Mesenchymal stem cell (in vitro differentiated cells and primary cell): ENCODE measurements around the gene FURIN.

ENCODE experiments used
- DNase-seq: peaks from one replicate; pipeline ENCODE4 v3.0.0-alpha.2; 2013
- H2AFZ ChIP-seq: one replicate; pipeline ENCODE4 v1.6.1; 2013; ENCODE audit warnings: low read depth, mild to moderate bottlenecking, control low read depth, inconsistent platforms, low read length, moderate library complexity
- H2AK5ac ChIP-seq: 2 replicates; pipeline ENCODE4 v1.6.1; 2013; ENCODE audit warnings: low read length, moderate library complexity, mild to moderate bottlenecking, inconsistent platforms; ENCODE audit not compliant: severe bottlenecking
- H2BK120ac ChIP-seq: one replicate; pipeline ENCODE4 v1.6.1; 2013; ENCODE audit warnings: low read depth, mild to moderate bottlenecking, inconsistent platforms, low read length, moderate library complexity
- H2BK12ac ChIP-seq, 2 experiments: one replicate each; pipeline ENCODE4 v1.6.1; 2013; ENCODE audit warnings: inconsistent platforms in 2 of 2, low read length in 2 of 2, mild to moderate bottlenecking in 2 of 2, moderate library complexity in 2 of 2, control low read depth in 1 of 2
- H2BK15ac ChIP-seq: one replicate; pipeline ENCODE4 v1.6.1; 2013; ENCODE audit warnings: mild to moderate bottlenecking, low read depth, inconsistent platforms; ENCODE audit not compliant: poor library complexity, severe bottlenecking
- H2BK5ac ChIP-seq: 2 replicates; pipeline ENCODE4 v1.6.1; 2013; ENCODE audit warnings: low read depth, mild to moderate bottlenecking, low read length, control low read depth, inconsistent platforms; ENCODE audit not compliant: poor library complexity, severe bottlenecking
- H3K14ac ChIP-seq, 2 experiments: one replicate each; pipeline ENCODE4 v1.6.1; 2013; ENCODE audit warnings: inconsistent platforms in 2 of 2, low read length in 2 of 2, control low read depth in 1 of 2, mild to moderate bottlenecking in 1 of 2, moderate library complexity in 1 of 2
- H3K18ac ChIP-seq, 2 experiments: one replicate each; pipeline ENCODE4 v1.6.1; 2013; ENCODE audit warnings: inconsistent platforms in 2 of 2, low read length in 2 of 2, control low read depth in 1 of 2, low read depth in 1 of 2, mild to moderate bottlenecking in 1 of 2
- H3K23ac ChIP-seq, 2 experiments: one replicate each; pipeline ENCODE4 v1.6.1; 2013; ENCODE audit warnings: inconsistent platforms in 2 of 2, low read length in 2 of 2, mild to moderate bottlenecking in 2 of 2, moderate library complexity in 2 of 2, control low read depth in 1 of 2
- H3K27ac ChIP-seq: 2 replicates; pipeline ENCODE4 v1.5.1; 2013; ENCODE audit warnings: mild to moderate bottlenecking, moderate library complexity, low read length, control low read depth, inconsistent platforms; ENCODE audit not compliant: poor library complexity, severe bottlenecking
- H3K27me3 ChIP-seq, 2 experiments: 2 replicates each; pipeline versions ENCODE4 v1.6.1 to v1.7.0; 2013; ENCODE audit warnings: low read length in 2 of 2, mild to moderate bottlenecking in 2 of 2, moderate library complexity in 2 of 2, control low read depth in 1 of 2, inconsistent platforms in 1 of 2; ENCODE audit not compliant: control insufficient read depth in 1 of 2, insufficient read depth in 1 of 2
- H3K36me3 ChIP-seq, 2 experiments: 2 replicates each; pipeline versions ENCODE4 v1.6.1 to v1.7.0; 2013; ENCODE audit warnings: low read length in 2 of 2, control low read depth in 1 of 2, inconsistent platforms in 1 of 2, low read depth in 1 of 2, mild to moderate bottlenecking in 1 of 2; ENCODE audit not compliant: insufficient read depth in 2 of 2, control insufficient read depth in 1 of 2
- H3K4ac ChIP-seq, 2 experiments: one replicate each; pipeline ENCODE4 v1.6.1; 2013; ENCODE audit warnings: inconsistent platforms in 2 of 2, low read length in 2 of 2, mild to moderate bottlenecking in 2 of 2, moderate library complexity in 2 of 2, control low read depth in 1 of 2, low read depth in 1 of 2
- H3K4me1 ChIP-seq: 2 replicates; pipeline ENCODE4 v1.6.1; 2013; ENCODE audit warnings: low read depth, low read length, control low read depth; ENCODE audit not compliant: control insufficient read depth, insufficient read depth
- H3K4me2 ChIP-seq: 2 replicates; pipeline ENCODE4 v1.6.1; 2013; ENCODE audit warnings: low read length, mild to moderate bottlenecking, inconsistent platforms; ENCODE audit not compliant: poor library complexity, severe bottlenecking
- H3K4me3 ChIP-seq, 2 experiments: 2 replicates each; pipeline versions ENCODE4 v1.5.1 to v1.7.0; 2013; ENCODE audit warnings: low read length in 2 of 2, mild to moderate bottlenecking in 2 of 2, control low read depth in 1 of 2, low read depth in 1 of 2; ENCODE audit not compliant: insufficient read depth in 1 of 2
- H3K79me1 ChIP-seq: replicated peaks from 2 replicates; pipeline ENCODE4 v1.6.1; 2013; ENCODE audit warnings: mild to moderate bottlenecking, control low read depth, low read length, inconsistent platforms; ENCODE audit not compliant: poor library complexity, severe bottlenecking
- H3K9ac ChIP-seq: 2 replicates; pipeline ENCODE4 v1.7.0; 2013; ENCODE audit warnings: mild to moderate bottlenecking, low read length, moderate library complexity
- H3K9me3 ChIP-seq: 2 replicates; pipeline ENCODE4 v1.7.0; 2013; ENCODE audit warnings: mild to moderate bottlenecking, low read length; ENCODE audit not compliant: control insufficient read depth
- H4K8ac ChIP-seq: one replicate; pipeline ENCODE4 v1.6.1; 2013; ENCODE audit warnings: inconsistent platforms, mild to moderate bottlenecking, low read length, moderate library complexity
- H4K91ac ChIP-seq: one replicate; pipeline ENCODE4 v1.6.1; 2013; ENCODE audit warnings: mild to moderate bottlenecking, low read length, inconsistent platforms
- WGBS: methylation state at CpG from one replicate; pipeline ENCODE4 v1.1.7; 2013; ENCODE audit warnings: mixed read lengths; 5-methylcytosine and 5-hydroxymethylcytosine counted together

Gene FURIN

DNA sequence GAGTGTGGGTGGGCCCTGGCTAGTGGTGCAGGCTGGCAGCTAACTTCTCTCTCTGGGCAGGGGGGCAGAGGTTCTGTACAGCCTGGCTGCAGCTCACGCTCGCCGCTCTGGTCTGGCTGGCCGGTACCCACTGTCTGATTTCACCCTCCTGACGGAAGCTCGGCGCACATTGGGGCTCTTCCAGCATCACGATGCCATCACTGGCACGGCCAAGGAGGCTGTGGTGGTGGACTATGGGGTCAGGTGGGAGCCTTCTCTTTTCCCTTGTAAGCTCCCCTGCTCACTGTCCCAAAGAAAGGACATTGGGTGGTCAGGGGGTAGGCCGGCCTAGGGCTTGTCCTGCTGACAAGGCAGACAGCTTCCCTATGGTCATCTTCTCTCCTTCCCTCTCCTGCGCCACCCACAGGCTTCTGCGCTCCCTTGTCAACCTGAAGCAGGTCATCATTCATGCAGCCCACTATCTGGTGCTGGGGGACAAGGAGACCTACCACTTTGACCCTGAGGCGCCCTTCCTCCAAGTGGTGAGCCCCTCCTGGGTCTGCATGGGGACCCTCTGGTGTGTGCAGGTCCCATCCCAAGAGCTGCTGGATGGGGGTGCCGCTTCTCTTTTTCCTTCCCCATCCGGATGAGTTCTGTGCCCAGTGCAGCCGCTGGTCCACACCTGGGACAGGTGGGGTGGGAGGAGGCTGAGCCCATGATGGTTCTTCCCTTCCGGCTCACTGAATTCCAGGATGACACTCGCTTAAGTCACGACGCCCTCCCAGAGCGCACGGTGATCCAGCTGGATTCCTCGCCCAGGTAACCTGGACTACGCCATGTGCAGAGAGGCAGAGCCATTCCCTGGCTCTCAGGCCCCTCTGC is 42.3 kb downstream of the FURIN start:
- Histone ChIP-seq H3K27ac (no peak overlapping the region), H2BK5ac (no peak overlapping the region), H3K14ac (no peak overlapping the region), H2BK12ac (no peak overlapping the region), H4K91ac (no peak overlapping the region), H4K8ac (no peak overlapping the region), H3K9ac (no peak overlapping the region), H3K79me1 (no peaks in the 10 kb centered on the region), H2AFZ (no peak overlapping the region), H3K4me3 (no peak overlapping the region), H3K4ac (no peak overlapping the region), H3K27me3 (no peaks in the 10 kb centered on the region), H3K9me3 (no peaks in the 10 kb centered on the region), H2AK5ac (no peak overlapping the region), H2BK15ac (no peak overlapping the region), H3K4me2 (no peak overlapping the region), H3K4me1 (peaks cover 9% of the 10 kb centered on the region), H3K18ac (no peak overlapping the region), H3K36me3 (peaks cover 72 to 79% of the 10 kb centered on the region in 2 experiments), H3K23ac (no peak overlapping the region), H2BK120ac (no peak overlapping the region)
- 97% methylated on average over 24 of the region's 24 CpGs for WGBS
- DNase-seq, result no peak

DNA sequence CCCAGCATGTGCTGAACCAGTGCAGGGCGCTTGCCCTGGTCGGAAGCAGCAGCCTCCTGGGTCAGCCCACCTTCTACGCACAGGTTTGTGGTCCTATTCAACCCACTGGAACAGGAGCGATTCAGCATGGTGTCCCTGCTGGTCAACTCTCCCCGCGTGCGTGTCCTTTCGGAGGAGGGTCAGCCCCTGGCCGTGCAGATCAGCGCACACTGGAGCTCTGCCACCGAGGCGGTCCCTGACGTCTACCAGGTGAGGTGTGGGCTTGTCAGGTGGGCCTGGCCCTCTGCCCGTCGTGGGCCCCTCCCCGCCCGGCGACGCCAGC is 42.9 kb downstream of the FURIN start:
- Histone ChIP-seq H3K36me3 (peaks cover 69 to 79% of the 10 kb centered on the region in 2 experiments), H2BK120ac (no peak overlapping the region), H2AFZ (no peak overlapping the region), H3K9me3 (no peaks in the 10 kb centered on the region), H2AK5ac (no peak overlapping the region), H2BK5ac (no peak overlapping the region), H4K91ac (no peak overlapping the region), H3K27ac (no peak overlapping the region), H3K4ac (no peak overlapping the region), H2BK15ac (no peak overlapping the region), H3K18ac (no peak overlapping the region), H3K14ac (no peak overlapping the region), H4K8ac (no peak overlapping the region), H3K79me1 (no peaks in the 10 kb centered on the region), H2BK12ac (no peak overlapping the region), H3K4me1 (peaks cover 14% of the 10 kb centered on the region), H3K23ac (no peak overlapping the region), H3K27me3 (no peaks in the 10 kb centered on the region), H3K4me2 (no peak overlapping the region), H3K4me3 (no peak overlapping the region), H3K9ac (no peak overlapping the region)
- 92% methylated on average over 19 of the region's 19 CpGs for WGBS
- no peak for DNase-seq

DNA sequence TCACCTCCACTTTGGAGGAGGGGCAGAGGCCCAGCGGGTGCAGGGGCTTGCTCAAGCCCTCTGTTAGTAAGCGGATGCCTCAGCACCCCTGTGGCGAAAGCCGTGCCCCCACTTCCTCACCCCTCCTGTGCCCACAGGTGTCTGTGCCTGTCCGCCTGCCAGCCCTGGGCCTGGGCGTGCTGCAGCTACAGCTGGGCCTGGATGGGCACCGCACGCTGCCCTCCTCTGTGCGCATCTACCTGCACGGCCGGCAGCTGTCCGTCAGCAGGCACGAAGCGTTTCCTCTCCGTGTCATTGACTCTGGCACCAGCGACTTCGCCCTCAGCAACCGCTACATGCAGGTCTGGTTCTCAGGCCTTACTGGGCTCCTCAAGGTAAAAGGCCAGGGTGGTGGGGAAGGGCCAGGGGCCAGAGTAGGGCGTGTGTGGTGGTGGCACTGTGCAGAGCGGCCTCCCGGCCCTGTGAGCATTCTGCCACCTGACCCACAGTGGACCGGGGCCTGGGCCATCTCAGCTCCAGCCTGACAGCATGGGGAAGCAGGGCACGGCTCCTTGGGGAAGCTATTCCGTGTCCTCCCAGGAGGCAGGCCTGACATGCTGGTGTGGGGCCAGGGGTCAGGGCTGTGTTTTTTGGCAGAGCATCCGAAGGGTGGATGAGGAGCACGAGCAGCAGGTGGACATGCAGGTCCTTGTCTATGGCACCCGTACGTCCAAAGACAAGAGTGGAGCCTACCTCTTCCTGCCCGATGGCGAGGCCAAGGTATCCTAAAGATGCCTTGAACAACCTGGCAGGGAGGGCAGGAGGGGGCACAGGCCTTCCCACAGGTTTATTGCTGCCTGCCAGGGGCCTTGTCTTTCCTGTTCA is 43.8 kb downstream of the FURIN start:
- peaks cover 17% of the 10 kb centered on the region for H3K4me1 ChIP-seq
- no peak overlapping the region for H2BK12ac ChIP-seq
- H2BK15ac ChIP-seq, result no peak overlapping the region
- no peaks in the 10 kb centered on the region for H3K79me1 ChIP-seq
- no peak overlapping the region for H2BK120ac ChIP-seq
- peaks cover 63 to 79% of the 10 kb centered on the region in 2 experiments for H3K36me3 ChIP-seq
- H3K27me3 ChIP-seq, result no peaks in the 10 kb centered on the region
- no peak overlapping the region for H2AK5ac ChIP-seq
- no peak overlapping the region for H3K27ac ChIP-seq
- H3K4me3 ChIP-seq, result no peak overlapping the region
- H3K4me2 ChIP-seq, result no peak overlapping the region
- no peak overlapping the region for H2AFZ ChIP-seq
- H3K4ac ChIP-seq, result no peak overlapping the region
- H3K14ac ChIP-seq, result no peak overlapping the region
- no peaks in the 10 kb centered on the region for H3K9me3 ChIP-seq
- H4K8ac ChIP-seq, result no peak overlapping the region
- no peak overlapping the region for H3K23ac ChIP-seq
- WGBS, result 96% methylated on average over 30 of the region's 30 CpGs
- no peak overlapping the region for H2BK5ac ChIP-seq
- DNase-seq, result no peak
- H3K9ac ChIP-seq, result no peak overlapping the region
- no peak overlapping the region for H4K91ac ChIP-seq
- no peak overlapping the region for H3K18ac ChIP-seq

DNA sequence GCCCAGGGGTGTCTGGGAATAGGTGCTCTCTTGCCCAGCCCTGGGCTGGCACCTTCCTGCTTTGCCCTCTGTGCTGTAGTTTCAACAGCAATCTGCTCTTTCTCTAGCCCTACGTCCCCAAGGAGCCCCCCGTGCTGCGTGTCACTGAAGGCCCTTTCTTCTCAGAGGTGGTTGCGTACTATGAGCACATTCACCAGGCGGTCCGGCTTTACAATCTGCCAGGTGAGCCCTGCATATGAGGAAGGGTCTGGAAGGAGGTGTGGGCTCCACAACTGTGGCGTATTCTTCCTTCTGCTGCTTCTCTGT is 44.3 kb downstream of the FURIN start:
- Histone ChIP-seq H2BK5ac (no peak overlapping the region), H3K4me2 (no peak overlapping the region), H3K18ac (no peak overlapping the region), H2AK5ac (no peak overlapping the region), H3K9ac (no peak overlapping the region), H3K4me1 (peaks cover 17% of the 10 kb centered on the region), H3K9me3 (no peaks in the 10 kb centered on the region), H3K79me1 (no peaks in the 10 kb centered on the region), H2AFZ (no peak overlapping the region), H3K27me3 (no peaks in the 10 kb centered on the region), H4K8ac (no peak overlapping the region), H3K4ac (no peak overlapping the region), H4K91ac (no peak overlapping the region), H3K27ac (no peak overlapping the region), H3K14ac (no peak overlapping the region), H3K23ac (no peak overlapping the region), H2BK15ac (no peak overlapping the region), H2BK12ac (no peak overlapping the region), H3K36me3 (peaks cover 64 to 84% of the 10 kb centered on the region in 2 experiments), H3K4me3 (no peak overlapping the region), H2BK120ac (no peak overlapping the region)
- no peak for DNase-seq
- WGBS, result 98% methylated on average over 7 of the region's 7 CpGs
